MM.1S (cell line): ENCODE data around the gene PDE12.

Experiments
- DNase-seq: peaks from one replicate; pipeline ENCODE4 v3.0.0-alpha.2; 2015
- H2AFZ ChIP-seq: fragments of 300-600 bp; sonication (generic); 2 replicates; pipeline ENCODE4 v1.6.0; 2016; ENCODE audit warnings: antibody characterized with exemption, low read length
- H3F3A ChIP-seq: fragments of 300-600 bp; sonication (generic); 2 replicates; pipeline ENCODE4 v1.6.1; 2016; ENCODE audit warnings: mild to moderate bottlenecking, antibody characterized with exemption, low read length, moderate library complexity, mixed read lengths; ENCODE audit not compliant: insufficient read depth
- H3K27ac ChIP-seq: fragments of 300-600 bp; sonication (generic); 2 replicates; pipeline ENCODE4 v1.5.1; 2016; ENCODE audit warnings: mild to moderate bottlenecking, low read length
- H3K27me3 ChIP-seq: fragments of 300-600 bp; sonication (generic); replicated peaks from 2 replicates; pipeline ENCODE4 v1.6.0; 2016; ENCODE audit warnings: low read length; ENCODE audit not compliant: insufficient read depth
- H3K36me3 ChIP-seq: fragments of 300-600 bp; sonication (generic); replicated peaks from 2 replicates; pipeline ENCODE4 v1.6.1; 2016; ENCODE audit warnings: mild to moderate bottlenecking, low read length, mixed read lengths; ENCODE audit not compliant: insufficient read depth
- H3K4me1 ChIP-seq: fragments of 300-600 bp; sonication (generic); 2 replicates; pipeline ENCODE4 v1.6.1; 2016; ENCODE audit warnings: low read length, mixed read lengths
- H3K4me2 ChIP-seq: fragments of 300-600 bp; sonication (generic); 2 replicates; pipeline ENCODE4 v1.6.0; 2016; ENCODE audit warnings: low read depth, low read length
- H3K4me3 ChIP-seq: fragments of 300-600 bp; sonication (generic); 2 replicates; pipeline ENCODE4 v1.5.1; 2016; ENCODE audit warnings: low read length, mixed read lengths
- H3K79me2 ChIP-seq: fragments of 300-600 bp; sonication (generic); 2 replicates; pipeline ENCODE4 v1.6.1; 2016; ENCODE audit warnings: mixed run types, low read length, mixed read lengths
- H3K9ac ChIP-seq: fragments of 300-600 bp; sonication (generic); 2 replicates; pipeline ENCODE4 v1.6.1; 2016; ENCODE audit warnings: low read length, mixed read lengths
- H3K9me2 ChIP-seq: fragments of 300-600 bp; sonication (generic); replicated peaks from 2 replicates; pipeline ENCODE4 v1.6.1; 2016; ENCODE audit warnings: mild to moderate bottlenecking, low read length, mixed read lengths; ENCODE audit not compliant: insufficient read depth
- H3K9me3 ChIP-seq: fragments of 300-600 bp; sonication (generic); replicated peaks from 2 replicates; pipeline ENCODE4 v1.6.1; 2016; ENCODE audit warnings: mild to moderate bottlenecking, low read length, mixed read lengths; ENCODE audit not compliant: insufficient read depth
- H4K20me1 ChIP-seq: fragments of 300-600 bp; sonication (generic); 2 replicates; pipeline ENCODE4 v1.6.1; 2016; ENCODE audit warnings: mild to moderate bottlenecking, low read length, moderate library complexity, mixed read lengths; ENCODE audit not compliant: insufficient read depth
- CTCF ChIP-seq: fragments of 300-600 bp; sonication (generic); IDR thresholded peaks from 2 replicates; pipeline ENCODE4 v1.5.1; 2016; ENCODE audit warnings: antibody characterized with exemption, low read length, mixed read lengths
- EZH2 ChIP-seq: fragments of 300-600 bp; sonication (generic); optimal IDR thresholded peaks from 2 replicates; pipeline ENCODE3; 2017; ENCODE audit warnings: low read depth, mild to moderate bottlenecking, antibody characterized with exemption, low read length, mixed read lengths
- EZH2phosphoT487 ChIP-seq: fragments of 300-600 bp; sonication (generic); IDR thresholded peaks from 2 replicates; pipeline ENCODE4 v1.6.1; 2018; ENCODE audit warnings: antibody characterized with exemption, low read length

PDE12 gene

GRCh38 chr3:57596495-57597126 lies 40.5 kb downstream of the PDE12 start:
- no peaks in the 10 kb centered on the region for H3K9me2 ChIP-seq
- H3K9me3 ChIP-seq, result no peaks in the 10 kb centered on the region
- peak overlapping the region; percentile 97 for H3K4me2 ChIP-seq
- peaks cover 66% of the 10 kb centered on the region for H3K79me2 ChIP-seq
- peaks cover 21% of the 10 kb centered on the region for H3F3A ChIP-seq
- peak overlapping the region; percentile 100 for H3K4me3 ChIP-seq
- peak overlapping the region; percentile 99 for H3K9ac ChIP-seq
- TF ChIP-seq EZH2phosphoT487 (no peak), EZH2 (no peak), CTCF (no peak)
- H3K4me1 ChIP-seq, result peaks cover 14% of the 10 kb centered on the region; the same call in 1 of the 2 replicates
- H4K20me1 ChIP-seq, result peaks cover 18% of the 10 kb centered on the region
- DNase-seq, result peak; percentile 55
- no peaks in the 10 kb centered on the region for H3K27me3 ChIP-seq
- peak overlapping the region; percentile 63 for H2AFZ ChIP-seq
- no peaks in the 10 kb centered on the region; the same call in 1 of the 2 replicates for H3K36me3 ChIP-seq
- peak overlapping the region; percentile 99 for H3K27ac ChIP-seq

GRCh38 chr3:57597127-57597923 lies 41.3 kb downstream of the PDE12 start, which contains the start of gene ARF4:
ARF4 (minus strand) TSS chr3:57597344; CDS start chr3:57597140, 204 bp downstream.
- H3K4me2 ChIP-seq, result peak within 1 kb of the TSS; percentile 97
- H3F3A ChIP-seq, result peaks cover 21% of the 10 kb centered on the region
- H3K9me3 ChIP-seq, result no peaks in the 10 kb centered on the region
- H2AFZ ChIP-seq, result peak within 1 kb of the TSS; percentile 63
- peaks cover 18% of the 10 kb centered on the region for H4K20me1 ChIP-seq
- H3K79me2 ChIP-seq, result peaks cover 59% of the 10 kb centered on the region
- no peaks in the 10 kb centered on the region for H3K27me3 ChIP-seq
- H3K9ac ChIP-seq, result peak within 1 kb of the TSS; percentile 99
- TF ChIP-seq CTCF (0 out of 2 replicates have a peak, but pooled peaks have one; percentile 16), EZH2phosphoT487 (no peak)
- H3K4me1 ChIP-seq, result peaks cover 14% of the 10 kb centered on the region; the same call in 1 of the 2 replicates
- DNase-seq, result peak; percentile 99
- H3K27ac ChIP-seq, result peak within 1 kb of the TSS; percentile 99
- peak within 1 kb of the TSS; percentile 100 for H3K4me3 ChIP-seq
- no peaks in the 10 kb centered on the region for H3K9me2 ChIP-seq
- H3K36me3 ChIP-seq, result no peaks in the 10 kb centered on the region; the same call in 1 of the 2 replicates

- H3K4me2 ChIP-seq, result peak overlapping the region; percentile 83
- H3K9me2 ChIP-seq, result no peaks in the 10 kb centered on the region
- peaks cover 13% of the 10 kb centered on the region for H4K20me1 ChIP-seq
- H3F3A ChIP-seq, result peaks cover 21% of the 10 kb centered on the region
- peak overlapping the region; percentile 22; the same call in 1 of the 2 replicates for H2AFZ ChIP-seq
- H3K9ac ChIP-seq, result peak overlapping the region; percentile 76; the same call in 1 of the 2 replicates
- peaks cover 14% of the 10 kb centered on the region; the same call in 1 of the 2 replicates for H3K4me1 ChIP-seq
- H3K27ac ChIP-seq, result peak overlapping the region; percentile 87; the same call in 1 of the 2 replicates
- peak overlapping the region; percentile 69 for H3K4me3 ChIP-seq
- no peak for DNase-seq
- peaks cover 43% of the 10 kb centered on the region for H3K79me2 ChIP-seq
- H3K27me3 ChIP-seq, result no peaks in the 10 kb centered on the region
- H3K36me3 ChIP-seq, result no peaks in the 10 kb centered on the region; the same call in 1 of the 2 replicates
- no peaks in the 10 kb centered on the region for H3K9me3 ChIP-seq
- TF ChIP-seq EZH2phosphoT487 (no peak), CTCF (no peak), EZH2 (no peak)
These were observed 42.8 kb downstream of the PDE12 start for GRCh38 chr3:57598765-57599360.
